Stomach smooth muscle (tissue), 2 donors: Measurements from ENCODE around the gene PXK.

Experiments
- H3K27ac ChIP-seq: one replicate; pipeline ENCODE4 v1.7.0; 2013; ENCODE audit warnings: mild to moderate bottlenecking, low read length, inconsistent platforms
- H3K27me3 ChIP-seq, 2 donors: one replicate each; pipeline ENCODE4 v1.7.0; 2013; ENCODE audit warnings: low read length in 2 of 2; ENCODE audit not compliant: insufficient read depth in 2 of 2, control insufficient read depth in 1 of 2
- H3K36me3 ChIP-seq, 2 donors: one replicate each; pipeline ENCODE4 v1.7.0; 2013; ENCODE audit warnings: low read length in 2 of 2; ENCODE audit not compliant: control insufficient read depth in 2 of 2, insufficient read depth in 2 of 2
- H3K4me1 ChIP-seq: one replicate; pipeline ENCODE4 v1.7.0; 2013; ENCODE audit warnings: low read length; ENCODE audit not compliant: control insufficient read depth, insufficient read depth
- H3K4me3 ChIP-seq, 2 donors: one replicate each; pipeline ENCODE4 v1.7.0; 2013; ENCODE audit warnings: low read length in 2 of 2
- H3K9ac ChIP-seq, 2 donors: one replicate each; pipeline ENCODE4 v1.7.0; 2013; ENCODE audit warnings: low read length in 2 of 2, mild to moderate bottlenecking in 1 of 2
- H3K9me3 ChIP-seq, 2 donors: one replicate each; pipeline ENCODE4 v1.7.0; 2013; ENCODE audit warnings: low read length in 2 of 2; ENCODE audit not compliant: control insufficient read depth in 2 of 2
- donor health status: healthy.
- donor health status: Pancreatic carcinoma.

PXK gene

GRCh38 chr3:58466899-58467563 is 134.3 kb downstream of the PXK start:
- no peaks in the 10 kb centered on the region for H3K4me1 ChIP-seq
- no peaks in the 10 kb centered on the region for H3K36me3 ChIP-seq
- H3K9ac ChIP-seq: no peak overlapping the region
- H3K9me3 ChIP-seq: no peaks in the 10 kb centered on the region
- no peaks in the 10 kb centered on the region for H3K27me3 ChIP-seq
- H3K4me3 ChIP-seq: no peak overlapping the region
- H3K27ac ChIP-seq: no peak overlapping the region

- Histone ChIP-seq H3K9me3 (no peaks in the 10 kb centered on the region), H3K4me3 (no peak overlapping the region), H3K27me3 (no peaks in the 10 kb centered on the region), H3K36me3 (no peaks in the 10 kb centered on the region), H3K4me1 (no peaks in the 10 kb centered on the region), H3K9ac (no peak overlapping the region), H3K27ac (no peak overlapping the region)
Measured at GRCh38 chr3:58469096-58469495, 136.4 kb downstream of the PXK start.

- H3K27ac ChIP-seq: no peak overlapping the region
Measured at GRCh38 chr3:58470363-58471024, 137.8 kb downstream of the PXK start.

GRCh38 chr3:58471025-58471887 is 138.6 kb downstream of the PXK start:
- no peak overlapping the region for H3K4me3 ChIP-seq
- H3K9ac ChIP-seq: no peak overlapping the region
- no peaks in the 10 kb centered on the region for H3K27me3 ChIP-seq
- H3K9me3 ChIP-seq: no peaks in the 10 kb centered on the region
- no peaks in the 10 kb centered on the region for H3K36me3 ChIP-seq
- no peaks in the 10 kb centered on the region for H3K4me1 ChIP-seq
- H3K27ac ChIP-seq: no peak overlapping the region

More at GRCh38 chr3:58470363-58471024, 137.8 kb downstream of the PXK start:
- no peak overlapping the region for H3K4me3 ChIP-seq
- no peak overlapping the region for H3K9ac ChIP-seq
- no peaks in the 10 kb centered on the region for H3K36me3 ChIP-seq
- no peaks in the 10 kb centered on the region for H3K9me3 ChIP-seq
- H3K27me3 ChIP-seq: no peaks in the 10 kb centered on the region
- no peaks in the 10 kb centered on the region for H3K4me1 ChIP-seq

- no peak overlapping the region for H3K9ac ChIP-seq
- H3K9me3 ChIP-seq: no peaks in the 10 kb centered on the region
- H3K27me3 ChIP-seq: no peaks in the 10 kb centered on the region
- no peaks in the 10 kb centered on the region for H3K4me1 ChIP-seq
- no peak overlapping the region for H3K4me3 ChIP-seq
- no peak overlapping the region for H3K27ac ChIP-seq
- no peaks in the 10 kb centered on the region for H3K36me3 ChIP-seq
Measured at GRCh38 chr3:58473275-58473674, 140.6 kb downstream of the PXK start.

- Histone ChIP-seq H3K27ac (no peak overlapping the region), H3K27me3 (no peaks in the 10 kb centered on the region), H3K9ac (no peak overlapping the region), H3K36me3 (no peaks in the 10 kb centered on the region), H3K4me1 (no peaks in the 10 kb centered on the region), H3K4me3 (no peak overlapping the region), H3K9me3 (no peaks in the 10 kb centered on the region)
Measured at GRCh38 chr3:58474348-58474911, 141.7 kb downstream of the PXK start.

GRCh38 chr3:58474967-58475578 is 142.4 kb downstream of the PXK start:
- Histone ChIP-seq H3K27ac (no peak overlapping the region), H3K9ac (no peak overlapping the region), H3K9me3 (no peaks in the 10 kb centered on the region), H3K27me3 (no peaks in the 10 kb centered on the region), H3K4me3 (no peak overlapping the region), H3K4me1 (no peaks in the 10 kb centered on the region), H3K36me3 (no peaks in the 10 kb centered on the region)
